Measurements from ENCODE around the gene CA10.

- TF ChIP-seq CTCF (conservative IDR thresholded peaks at IDR 0.05; ENCODE audit: low read length) (no peak), EZH2phosphoT487 (IDR thresholded peaks at IDR 0.05; ENCODE audit: borderline replicate concordance) (no peak)
Observed at GRCh38 chr17:52026075-52026474, 132.4 kb downstream of the CA10 start.
